ENCODE data around the gene CCDC134. TPM values are rescaled to one million over a fixed set of nuclear protein-coding genes. Genes with fewer than 3 reads are reported as not detected.

Gene CCDC134
- total RNA-seq, 1 experiment from 2014 or later: 16.7 TPM

DNA sequence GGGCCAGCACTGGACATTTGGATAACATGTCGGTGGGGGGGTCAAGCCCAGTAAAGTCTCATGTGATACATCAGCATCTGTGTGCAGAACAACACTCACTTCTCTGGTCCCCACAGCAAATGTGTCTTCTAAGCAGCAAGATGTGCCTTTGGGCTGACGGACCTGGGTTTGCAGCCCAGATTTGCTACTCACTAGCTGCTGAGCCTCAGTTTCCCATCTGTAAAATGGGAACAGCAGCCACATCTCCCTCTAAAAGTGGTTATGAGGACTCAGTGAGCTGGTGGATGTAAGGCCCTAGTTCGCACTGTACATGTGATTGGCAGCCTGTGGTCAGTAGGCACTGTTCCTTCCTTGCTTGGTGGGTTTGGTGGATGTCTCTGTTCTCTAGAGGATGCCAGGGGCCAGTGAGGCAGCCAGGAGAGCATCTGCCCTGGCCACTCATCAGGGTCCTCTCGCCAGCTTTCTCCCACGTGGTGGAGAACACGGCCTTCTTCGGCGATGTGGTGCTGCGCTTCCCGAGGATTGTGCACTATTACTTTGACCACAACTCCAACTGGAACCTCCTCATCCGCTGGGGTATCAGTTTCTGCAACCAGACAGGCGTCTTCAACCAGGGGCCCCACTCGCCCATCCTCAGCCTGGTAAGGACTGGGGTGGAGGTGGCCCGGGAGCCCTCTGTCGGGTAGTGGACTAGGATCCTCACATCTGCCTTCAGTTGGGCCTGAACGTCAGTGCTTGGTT is 12.5 kb downstream of the CCDC134 start:
- TF ChIP-seq TCF7L2 (IDR thresholded peaks at IDR 0.05; ENCODE audit: low read depth, low read length) (no peak), POLR2AphosphoS5 (IDR thresholded peaks at IDR 0.05; ENCODE audit: low read depth, low read length) (no peak), SIN3A (IDR thresholded peaks at IDR 0.05; ENCODE audit: borderline replicate concordance, insufficient read depth, low read depth, low read length) (no peak)
- TF ChIP-seq, protein P1, sequence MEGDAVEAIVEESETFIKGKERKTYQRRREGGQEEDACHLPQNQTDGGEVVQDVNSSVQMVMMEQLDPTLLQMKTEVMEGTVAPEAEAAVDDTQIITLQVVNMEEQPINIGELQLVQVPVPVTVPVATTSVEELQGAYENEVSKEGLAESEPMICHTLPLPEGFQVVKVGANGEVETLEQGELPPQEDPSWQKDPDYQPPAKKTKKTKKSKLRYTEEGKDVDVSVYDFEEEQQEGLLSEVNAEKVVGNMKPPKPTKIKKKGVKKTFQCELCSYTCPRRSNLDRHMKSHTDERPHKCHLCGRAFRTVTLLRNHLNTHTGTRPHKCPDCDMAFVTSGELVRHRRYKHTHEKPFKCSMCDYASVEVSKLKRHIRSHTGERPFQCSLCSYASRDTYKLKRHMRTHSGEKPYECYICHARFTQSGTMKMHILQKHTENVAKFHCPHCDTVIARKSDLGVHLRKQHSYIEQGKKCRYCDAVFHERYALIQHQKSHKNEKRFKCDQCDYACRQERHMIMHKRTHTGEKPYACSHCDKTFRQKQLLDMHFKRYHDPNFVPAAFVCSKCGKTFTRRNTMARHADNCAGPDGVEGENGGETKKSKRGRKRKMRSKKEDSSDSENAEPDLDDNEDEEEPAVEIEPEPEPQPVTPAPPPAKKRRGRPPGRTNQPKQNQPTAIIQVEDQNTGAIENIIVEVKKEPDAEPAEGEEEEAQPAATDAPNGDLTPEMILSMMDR (IDR thresholded peaks at IDR 0.05): no peak
- TF ChIP-seq, protein P2, sequence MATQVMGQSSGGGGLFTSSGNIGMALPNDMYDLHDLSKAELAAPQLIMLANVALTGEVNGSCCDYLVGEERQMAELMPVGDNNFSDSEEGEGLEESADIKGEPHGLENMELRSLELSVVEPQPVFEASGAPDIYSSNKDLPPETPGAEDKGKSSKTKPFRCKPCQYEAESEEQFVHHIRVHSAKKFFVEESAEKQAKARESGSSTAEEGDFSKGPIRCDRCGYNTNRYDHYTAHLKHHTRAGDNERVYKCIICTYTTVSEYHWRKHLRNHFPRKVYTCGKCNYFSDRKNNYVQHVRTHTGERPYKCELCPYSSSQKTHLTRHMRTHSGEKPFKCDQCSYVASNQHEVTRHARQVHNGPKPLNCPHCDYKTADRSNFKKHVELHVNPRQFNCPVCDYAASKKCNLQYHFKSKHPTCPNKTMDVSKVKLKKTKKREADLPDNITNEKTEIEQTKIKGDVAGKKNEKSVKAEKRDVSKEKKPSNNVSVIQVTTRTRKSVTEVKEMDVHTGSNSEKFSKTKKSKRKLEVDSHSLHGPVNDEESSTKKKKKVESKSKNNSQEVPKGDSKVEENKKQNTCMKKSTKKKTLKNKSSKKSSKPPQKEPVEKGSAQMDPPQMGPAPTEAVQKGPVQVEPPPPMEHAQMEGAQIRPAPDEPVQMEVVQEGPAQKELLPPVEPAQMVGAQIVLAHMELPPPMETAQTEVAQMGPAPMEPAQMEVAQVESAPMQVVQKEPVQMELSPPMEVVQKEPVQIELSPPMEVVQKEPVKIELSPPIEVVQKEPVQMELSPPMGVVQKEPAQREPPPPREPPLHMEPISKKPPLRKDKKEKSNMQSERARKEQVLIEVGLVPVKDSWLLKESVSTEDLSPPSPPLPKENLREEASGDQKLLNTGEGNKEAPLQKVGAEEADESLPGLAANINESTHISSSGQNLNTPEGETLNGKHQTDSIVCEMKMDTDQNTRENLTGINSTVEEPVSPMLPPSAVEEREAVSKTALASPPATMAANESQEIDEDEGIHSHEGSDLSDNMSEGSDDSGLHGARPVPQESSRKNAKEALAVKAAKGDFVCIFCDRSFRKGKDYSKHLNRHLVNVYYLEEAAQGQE (IDR thresholded peaks at IDR 0.05; ENCODE audit: insufficient read depth in 1 of 2, low read depth in 2 of 2, low read length in 1 of 2): no peak
- Histone ChIP-seq H3K36me3 (ENCODE audit: control insufficient read depth, insufficient read depth, low read length) (no peaks in the 10 kb centered on the region), H3K27ac (ENCODE audit: low read length) (no peak overlapping the region), H3K9me3 (ENCODE audit: control insufficient read depth, insufficient read depth, low read depth, low read length) (no peaks in the 10 kb centered on the region), H3K4me1 (ENCODE audit: control insufficient read depth, insufficient read depth, low read length) (no peaks in the 10 kb centered on the region), H3K4me3 (ENCODE audit: low read depth in 2 of 2, low read length in 2 of 2) (no peak overlapping the region), H3K27me3 (ENCODE audit: control insufficient read depth, insufficient read depth, low read length) (no peaks in the 10 kb centered on the region)
- no peak for DNase-seq (ENCODE audit: low read depth, low spot score)
- BruUV-seq (replicated peaks): no TSS peak
- ATAC-seq: no peak
- CTCF ChIA-PET: no interaction called here
- in situ Hi-C loops (cut with HindIII; ENCODE audit: low pct_unique_long_range_greater_than_20kb, low sequenced_read_pairs): no loop called here
- intact Hi-C loops (cut with micrococcal nuclease; ENCODE audit: unreplicated experiment): no loop called here
- POLR2A ChIA-PET: no interaction called here

DNA sequence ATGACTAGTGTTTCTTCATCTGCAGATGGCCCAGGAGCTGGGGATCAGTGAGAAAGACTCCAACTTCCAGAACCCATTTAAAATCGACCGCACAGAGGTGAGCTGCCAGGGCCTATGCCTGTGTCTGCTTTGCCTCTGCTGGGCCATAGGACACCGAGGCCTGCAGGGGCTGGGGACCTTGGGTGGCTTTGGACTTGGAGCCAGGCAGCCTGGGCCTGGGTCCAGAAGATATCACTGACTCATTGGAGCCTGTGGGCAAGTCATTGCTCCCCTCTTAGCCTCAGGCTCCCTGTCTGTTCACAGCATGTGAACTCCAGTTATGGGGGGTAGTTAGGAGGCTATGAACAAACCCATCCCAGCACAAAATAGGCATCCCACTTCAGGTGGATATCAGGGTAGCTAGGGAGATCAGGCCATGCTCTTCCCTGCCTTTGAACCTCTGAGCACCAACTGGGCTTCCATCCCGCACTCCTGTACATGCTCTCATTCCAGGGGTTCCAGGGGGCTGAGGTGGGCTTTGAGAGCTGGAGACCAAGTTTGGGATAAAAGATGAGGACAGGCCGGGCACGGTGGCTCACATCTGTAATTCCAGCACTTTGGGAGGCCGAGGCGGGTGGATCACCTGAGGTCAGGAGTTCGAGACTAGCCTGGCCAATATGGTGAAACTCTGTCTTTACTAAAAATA is 13.4 kb downstream of the CCDC134 start:
- no peaks in the 10 kb centered on the region for H3K9me3 ChIP-seq (ENCODE audit: control insufficient read depth, insufficient read depth, low read depth, low read length)
- TF ChIP-seq, protein P1 (IDR thresholded peaks at IDR 0.05): no peak
- no peak for TF ChIP-seq POLR2AphosphoS5 (IDR thresholded peaks at IDR 0.05; ENCODE audit: low read depth, low read length)
- no peak for TF ChIP-seq SIN3A (IDR thresholded peaks at IDR 0.05; ENCODE audit: borderline replicate concordance, insufficient read depth, low read depth, low read length)
- TF ChIP-seq TCF7L2 (IDR thresholded peaks at IDR 0.05; ENCODE audit: low read depth, low read length): no peak
- TF ChIP-seq, protein P2 (IDR thresholded peaks at IDR 0.05; ENCODE audit: insufficient read depth in 1 of 2, low read depth in 2 of 2, low read length in 1 of 2): no peak
- ATAC-seq (no peak), DNase-seq (ENCODE audit: low read depth, low spot score) (no peak)
- H3K27me3 ChIP-seq (ENCODE audit: control insufficient read depth, insufficient read depth, low read length): no peaks in the 10 kb centered on the region
- intact Hi-C loops (cut with micrococcal nuclease; ENCODE audit: unreplicated experiment) (no loop called here), in situ Hi-C loops (cut with HindIII; ENCODE audit: low pct_unique_long_range_greater_than_20kb, low sequenced_read_pairs) (no loop called here)
- no peak overlapping the region for H3K27ac ChIP-seq (ENCODE audit: low read length)
- no peaks in the 10 kb centered on the region for H3K4me1 ChIP-seq (ENCODE audit: control insufficient read depth, insufficient read depth, low read length)
- BruUV-seq (replicated peaks): no TSS peak
- ChIA-PET POLR2A (no interaction called here), CTCF (interaction anchor here (0.5 kb wide), 1 partner anchor 198 kb away, joined by 3 read pairs; no protein-coding TSS in a partner anchor)
- no peaks in the 10 kb centered on the region for H3K36me3 ChIP-seq (ENCODE audit: control insufficient read depth, insufficient read depth, low read length)
- H3K4me3 ChIP-seq (ENCODE audit: low read depth in 2 of 2, low read length in 2 of 2): no peak overlapping the region
